NCI-H2171 treated with DMSO at 0.1 percent for 48 hours (cell line): ENCODE data around the gene SLC6A11.
A peak's percentile ranks its signal among the peaks of the same experiment; 100 is the strongest.

ENCODE experiments used
- DNase-seq: peaks from one replicate; lab custom pipeline; 2025; lab: John Stamatoyannopoulos, UW

The SLC6A11 gene

GRCh38 chr3:10841100-10841499, 25.1 kb downstream of the SLC6A11 start:
- no peak for DNase-seq

GRCh38 chr3:10843378-10843777, 27.4 kb downstream of the SLC6A11 start:
- DNase-seq, result no peak

- no peak for DNase-seq
These were observed 29.2 kb downstream of the SLC6A11 start for GRCh38 chr3:10845001-10845761.

- no peak for DNase-seq
These were observed 30.0 kb downstream of the SLC6A11 start for GRCh38 chr3:10845839-10846656.

GRCh38 chr3:10846657-10846975, 30.6 kb downstream of the SLC6A11 start:
- DNase-seq, result no peak

GRCh38 chr3:10848261-10848660, 32.2 kb downstream of the SLC6A11 start:
- DNase-seq, result no peak

- no peak for DNase-seq
These were observed 36.2 kb downstream of the SLC6A11 start for GRCh38 chr3:10852066-10852808.

GRCh38 chr3:10855083-10855870, 39.2 kb downstream of the SLC6A11 start:
- DNase-seq, result no peak

- no peak for DNase-seq
These were observed 40.0 kb downstream of the SLC6A11 start for GRCh38 chr3:10855871-10856662.

GRCh38 chr3:10857235-10857634, 41.2 kb downstream of the SLC6A11 start:
- DNase-seq, result no peak

GRCh38 chr3:10858091-10858490, 42.1 kb downstream of the SLC6A11 start:
- DNase-seq, result no peak

GRCh38 chr3:10867384-10867783, 51.4 kb downstream of the SLC6A11 start:
- DNase-seq, result no peak

- no peak for DNase-seq
These were observed 53.4 kb downstream of the SLC6A11 start for GRCh38 chr3:10869460-10869859.

GRCh38 chr3:10870296-10870695, 54.3 kb downstream of the SLC6A11 start:
- no peak for DNase-seq

- DNase-seq, result no peak
These were observed 57.4 kb downstream of the SLC6A11 start for GRCh38 chr3:10873415-10873814.

- no peak for DNase-seq
These were observed 59.9 kb downstream of the SLC6A11 start for GRCh38 chr3:10875914-10876313.

- no peak for DNase-seq
These were observed 60.6 kb downstream of the SLC6A11 start for GRCh38 chr3:10876661-10877060.

- no peak for DNase-seq
These were observed 66.8 kb downstream of the SLC6A11 start for GRCh38 chr3:10882851-10883250.

GRCh38 chr3:10883478-10884234, 67.6 kb downstream of the SLC6A11 start:
- peak; percentile 11 for DNase-seq

- no peak for DNase-seq
These were observed 71.0 kb downstream of the SLC6A11 start for GRCh38 chr3:10887015-10887414.
